Neural progenitor cell (in vitro differentiated cells): Measurements from ENCODE around the gene UBE3D.

Experiments
- CTCF ChIP-seq: fragments of 200-600 bp; sonication (generic); IDR thresholded peaks from 2 replicates; pipeline ENCODE4 v1.5.1; 2017; ENCODE audit warnings: antibody characterized with exemption, mild to moderate bottlenecking
- EZH2 ChIP-seq: fragments of 200-600 bp; sonication (generic); IDR thresholded peaks from 2 replicates; pipeline ENCODE4 v1.6.1; 2017; ENCODE audit warnings: antibody characterized with exemption, mild to moderate bottlenecking, moderate library complexity
- EZH2phosphoT487 ChIP-seq: fragments of 200-600 bp; sonication (generic); IDR thresholded peaks from 2 replicates; pipeline ENCODE4 v1.6.1; 2017; ENCODE audit warnings: antibody characterized with exemption

GRCh38 chr6:82996156-82996555, 69.5 kb downstream of the UBE3D start:
- TF ChIP-seq CTCF = no peak
- no peak for TF ChIP-seq EZH2
- TF ChIP-seq EZH2phosphoT487 = no peak
